ENCODE measurements around the gene PRKN.
"Not testable (repeated sequence)": the region's sequence is repeated elsewhere in the genome, so short reads cannot be mapped to it uniquely, and the experiment has no call there.

The PRKN gene

GRCh38 chr6:161908872-161909271 lies 818.7 kb downstream of the PRKN start:
- Histone ChIP-seq H4K20me1 (no peaks in the 10 kb centered on the region), H3K36me3 (no peaks in the 10 kb centered on the region), H3K9me3 (replicated peaks in 1 of 11) (no peaks in the 10 kb centered on the region), H3K4me2 (no peak overlapping the region), H3K27me3 (no peaks in the 10 kb centered on the region), H3K9ac (no peak overlapping the region), H3K4me3 (no peak overlapping the region), H3K4me1 (peaks cover 0 to 11% (median 0%) of the 10 kb centered on the region in 10 experiments; a peak in 4 of 20 replicates), H3K27ac (no peak overlapping the region)
- TF ChIP-seq Cebpa-rat (IDR thresholded peaks at IDR 0.05), result no peak

GRCh38 chr6:161906571-161906970 lies 821.0 kb downstream of the PRKN start:
- Histone ChIP-seq H3K9me3 (replicated peaks in 1 of 11) (no peaks in the 10 kb centered on the region), H3K27me3 (no peaks in the 10 kb centered on the region), H4K20me1 (no peaks in the 10 kb centered on the region), H3K27ac (no peak overlapping the region), H3K4me3 (no peak overlapping the region), H3K4me1 (peaks cover 0 to 11% (median 0%) of the 10 kb centered on the region in 10 experiments; a peak in 4 of 20 replicates), H3K4me2 (peak overlapping the region in 2 of 11 experiments; percentile 46 to 57; a peak in 4 of 22 replicates), H3K9ac (no peak overlapping the region), H3K36me3 (no peaks in the 10 kb centered on the region)
- TF ChIP-seq Cebpa-rat (IDR thresholded peaks at IDR 0.05), result no peak

- H3K9ac ChIP-seq, result no peak overlapping the region
- no peak overlapping the region for H3K4me2 ChIP-seq
- H3K9me3 ChIP-seq (replicated peaks in 1 of 11), result no peaks in the 10 kb centered on the region
- H3K36me3 ChIP-seq, result no peaks in the 10 kb centered on the region
- no peak overlapping the region for H3K4me3 ChIP-seq
- H3K27ac ChIP-seq, result no peak overlapping the region
- peaks cover 0 to 11% (median 0%) of the 10 kb centered on the region in 10 experiments; a peak in 4 of 20 replicates for H3K4me1 ChIP-seq
- TF ChIP-seq Cebpa-rat (IDR thresholded peaks at IDR 0.05), result no peak
- H3K27me3 ChIP-seq, result no peaks in the 10 kb centered on the region
- no peaks in the 10 kb centered on the region for H4K20me1 ChIP-seq
Measured at GRCh38 chr6:161903584-161904212, 823.9 kb downstream of the PRKN start.

- Histone ChIP-seq H3K4me2 (no peak overlapping the region), H3K9ac (no peak overlapping the region), H3K27ac (no peak overlapping the region), H4K20me1 (no peaks in the 10 kb centered on the region), H3K27me3 (no peaks in the 10 kb centered on the region), H3K4me3 (no peak overlapping the region), H3K36me3 (no peaks in the 10 kb centered on the region), H3K4me1 (peaks cover 0 to 10% (median 0%) of the 10 kb centered on the region in 10 experiments; a peak in 4 of 20 replicates), H3K9me3 (replicated peaks in 1 of 11) (no peaks in the 10 kb centered on the region)
- no peak for TF ChIP-seq Cebpa-rat (IDR thresholded peaks at IDR 0.05)
Measured at GRCh38 chr6:161901740-161902426, 825.7 kb downstream of the PRKN start.

- H3K4me3 ChIP-seq, result no peak overlapping the region
- H3K4me1 ChIP-seq, result peaks cover 0 to 3% (median 0%) of the 10 kb centered on the region in 10 experiments; a peak in 2 of 20 replicates
- H3K36me3 ChIP-seq, result no peaks in the 10 kb centered on the region
- no peaks in the 10 kb centered on the region for H3K27me3 ChIP-seq
- no peak overlapping the region for H3K9ac ChIP-seq
- H3K9me3 ChIP-seq (replicated peaks in 1 of 11), result no peaks in the 10 kb centered on the region
- H4K20me1 ChIP-seq, result no peaks in the 10 kb centered on the region
- no peak for TF ChIP-seq Cebpa-rat (IDR thresholded peaks at IDR 0.05)
- H3K27ac ChIP-seq, result no peak overlapping the region
- no peak overlapping the region for H3K4me2 ChIP-seq
Measured at GRCh38 chr6:161894436-161894835, 833.1 kb downstream of the PRKN start.

- peaks cover 0 to 3% (median 0%) of the 10 kb centered on the region in 10 experiments; a peak in 2 of 20 replicates for H3K4me1 ChIP-seq
- H3K27me3 ChIP-seq, result no peaks in the 10 kb centered on the region
- H4K20me1 ChIP-seq, result no peaks in the 10 kb centered on the region
- no peak overlapping the region for H3K4me2 ChIP-seq
- no peak for TF ChIP-seq Cebpa-rat (IDR thresholded peaks at IDR 0.05)
- H3K4me3 ChIP-seq, result no peak overlapping the region
- no peaks in the 10 kb centered on the region for H3K9me3 ChIP-seq (replicated peaks in 1 of 11)
- no peaks in the 10 kb centered on the region for H3K36me3 ChIP-seq
- H3K27ac ChIP-seq, result no peak overlapping the region
- no peak overlapping the region for H3K9ac ChIP-seq
Measured at GRCh38 chr6:161891542-161891941, 836.0 kb downstream of the PRKN start.

- H3K9me3 ChIP-seq (replicated peaks in 1 of 11), result no peaks in the 10 kb centered on the region
- no peak overlapping the region for H3K9ac ChIP-seq
- no peaks in the 10 kb centered on the region for H3K27me3 ChIP-seq
- no peak for TF ChIP-seq Cebpa-rat (IDR thresholded peaks at IDR 0.05)
- H3K4me2 ChIP-seq, result peak overlapping the region in 2 of 11 experiments; percentile 13 to 25; a peak in 1 of 22 replicates
- no peaks in the 10 kb centered on the region for H3K36me3 ChIP-seq
- no peak overlapping the region for H3K4me3 ChIP-seq
- no peak overlapping the region for H3K27ac ChIP-seq
- H3K4me1 ChIP-seq, result peaks cover 0 to 3% (median 0%) of the 10 kb centered on the region in 10 experiments; a peak in 2 of 20 replicates
- no peaks in the 10 kb centered on the region for H4K20me1 ChIP-seq
Measured at GRCh38 chr6:161890832-161891297, 836.7 kb downstream of the PRKN start.

- Histone ChIP-seq H3K4me2 (no peak overlapping the region), H3K9me3 (replicated peaks in 1 of 11) (no peaks in the 10 kb centered on the region), H3K9ac (no peak overlapping the region), H3K27ac (no peak overlapping the region), H3K4me1 (peaks cover 0 to 3% (median 0%) of the 10 kb centered on the region in 10 experiments; a peak in 2 of 20 replicates), H3K4me3 (no peak overlapping the region), H3K27me3 (no peaks in the 10 kb centered on the region), H4K20me1 (no peaks in the 10 kb centered on the region), H3K36me3 (no peaks in the 10 kb centered on the region)
- no peak for TF ChIP-seq Cebpa-rat (IDR thresholded peaks at IDR 0.05)
Measured at GRCh38 chr6:161890133-161890831, 837.3 kb downstream of the PRKN start.

GRCh38 chr6:161889324-161889723 lies 838.2 kb downstream of the PRKN start:
- Histone ChIP-seq H3K4me1 (peaks cover 0 to 3% (median 0%) of the 10 kb centered on the region in 10 experiments; a peak in 2 of 20 replicates), H3K9ac (no peak overlapping the region), H3K27me3 (no peaks in the 10 kb centered on the region), H3K36me3 (no peaks in the 10 kb centered on the region), H3K27ac (no peak overlapping the region), H3K4me2 (no peak overlapping the region), H3K9me3 (replicated peaks in 1 of 11) (no peaks in the 10 kb centered on the region), H4K20me1 (no peaks in the 10 kb centered on the region), H3K4me3 (no peak overlapping the region)
- TF ChIP-seq Cebpa-rat (IDR thresholded peaks at IDR 0.05), result no peak

GRCh38 chr6:161886545-161886944 lies 841.0 kb downstream of the PRKN start:
- H3K36me3 ChIP-seq; H3K4me3 ChIP-seq; H3K27me3 ChIP-seq; H3K4me1 ChIP-seq; H3K9me3 ChIP-seq (replicated peaks in 1 of 11); H3K4me2 ChIP-seq; H4K20me1 ChIP-seq; H3K27ac ChIP-seq; H3K9ac ChIP-seq: not testable (repeated sequence)
